ENCODE data around the gene ALDH1L1.
"Not testable (repeated sequence)": the region's sequence is repeated elsewhere in the genome, so short reads cannot be mapped to it uniquely, and the experiment has no call there.

ALDH1L1 gene

GRCh38 chr3:126076140-126076539, 104.2 kb downstream of the ALDH1L1 start:
- TF ChIP-seq CTCF (IDR thresholded peaks at IDR 0.05; ENCODE audit: low read length, missing control alignments) = no peak
- no peak overlapping the region for H3K4me3 ChIP-seq (replicated peaks; ENCODE audit: low read depth, low read length)
- no peak for DNase-seq (ENCODE audit: low read depth)

- H3K4me3 ChIP-seq (replicated peaks; ENCODE audit: low read depth, low read length) = no peak overlapping the region
- no peak for TF ChIP-seq CTCF (IDR thresholded peaks at IDR 0.05; ENCODE audit: low read length, missing control alignments)
- DNase-seq (ENCODE audit: low read depth) = no peak
Measured at GRCh38 chr3:126070146-126070545, 110.2 kb downstream of the ALDH1L1 start.

- DNase-seq (ENCODE audit: low read depth) = no peak
- TF ChIP-seq CTCF (IDR thresholded peaks at IDR 0.05; ENCODE audit: low read length, missing control alignments) = no peak
- H3K4me3 ChIP-seq (replicated peaks; ENCODE audit: low read depth, low read length) = no peak overlapping the region
Measured at GRCh38 chr3:126067959-126068358, 112.4 kb downstream of the ALDH1L1 start.

GRCh38 chr3:126066676-126067075, 113.7 kb downstream of the ALDH1L1 start:
- not testable (repeated sequence) for DNase-seq (ENCODE audit: low read depth); H3K4me3 ChIP-seq (replicated peaks; ENCODE audit: low read depth, low read length)

GRCh38 chr3:126065876-126066275, 114.5 kb downstream of the ALDH1L1 start:
- no peak for TF ChIP-seq CTCF (IDR thresholded peaks at IDR 0.05; ENCODE audit: low read length, missing control alignments)
- no peak for DNase-seq (ENCODE audit: low read depth)
- H3K4me3 ChIP-seq (replicated peaks; ENCODE audit: low read depth, low read length) = no peak overlapping the region

GRCh38 chr3:126064627-126065258, 115.6 kb downstream of the ALDH1L1 start:
- no peak for DNase-seq (ENCODE audit: low read depth)
- no peak overlapping the region for H3K4me3 ChIP-seq (replicated peaks; ENCODE audit: low read depth, low read length)
- no peak for TF ChIP-seq CTCF (IDR thresholded peaks at IDR 0.05; ENCODE audit: low read length, missing control alignments)

GRCh38 chr3:126063358-126063965, 116.9 kb downstream of the ALDH1L1 start:
- no peak for DNase-seq (ENCODE audit: low read depth)
- TF ChIP-seq CTCF (IDR thresholded peaks at IDR 0.05; ENCODE audit: low read length, missing control alignments) = no peak
- no peak overlapping the region for H3K4me3 ChIP-seq (replicated peaks; ENCODE audit: low read depth, low read length)
